Mucosa of gallbladder (tissue), 1 donor: Measurements from ENCODE around the gene FAM228B. TPM values are rescaled to one million over a fixed set of nuclear protein-coding genes. Genes with fewer than 3 reads are reported as not detected.
A peak's percentile ranks its signal among the peaks of the same experiment; 100 is the strongest.
"Not testable (repeated sequence)": the region's sequence is repeated elsewhere in the genome, so short reads cannot be mapped to it uniquely, and the experiment has no call there.

Source experiments
- DNase-seq: peaks from one replicate; pipeline ENCODE4 v3.0.0-alpha.2; 2020; ENCODE audit warnings: low spot score
- total RNA-seq: library from RNA; stranded (reverse); gene quantifications from one replicate; pipeline ENCODE4 v1.2.1, GENCODE V29; 2021
- donor health status: DM: no; HTN: no; CAD: no.

The FAM228B gene
- 23.2 TPM for total RNA-seq

DNA sequence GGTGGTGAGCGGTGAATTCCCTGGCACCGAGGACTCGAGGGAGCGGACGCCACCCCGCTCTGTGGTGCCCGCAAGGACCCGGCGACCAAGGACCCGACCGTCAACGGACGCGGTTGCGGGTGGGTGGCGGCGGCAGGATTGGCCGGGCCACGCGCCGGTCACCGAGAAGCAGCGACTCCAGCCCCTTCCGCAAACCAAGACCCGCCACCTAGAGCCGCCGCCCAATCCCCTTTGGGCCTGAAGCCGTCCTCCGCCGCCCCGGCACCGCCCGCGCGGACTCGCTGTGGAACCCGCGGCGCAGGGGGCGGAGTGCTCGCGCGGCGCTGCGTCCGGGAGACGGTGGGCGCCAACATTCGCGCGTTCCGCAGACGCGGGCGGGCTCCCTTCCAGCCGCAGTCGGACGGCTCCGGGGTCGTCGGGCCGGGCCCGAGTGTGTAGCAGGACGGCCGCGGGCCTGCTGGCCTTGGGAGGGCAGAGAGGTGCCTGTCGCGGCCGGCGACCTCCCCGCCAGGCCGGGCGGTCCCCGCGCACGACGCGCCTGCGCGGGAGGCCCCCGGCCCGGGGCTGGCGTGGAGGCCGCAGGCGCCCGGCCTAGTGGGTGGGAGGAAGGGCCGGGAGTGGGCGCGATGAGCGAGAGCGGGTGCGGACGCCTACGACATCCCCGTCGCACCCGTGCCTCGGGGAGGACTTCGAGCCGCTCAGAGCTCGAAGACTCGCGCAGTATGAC lies at the start of gene FAM228B, which contains the start of gene PFN4:
FAM228B (plus strand) TSS at position 275 of the 727 bp plus-strand sequence. CDS start 893 bp downstream, outside the sequence.
PFN4 (minus strand) TSS at position 140 of the 727 bp plus-strand sequence. CDS start 799 bp downstream, outside the sequence.
- peak; percentile 84 for DNase-seq

DNA sequence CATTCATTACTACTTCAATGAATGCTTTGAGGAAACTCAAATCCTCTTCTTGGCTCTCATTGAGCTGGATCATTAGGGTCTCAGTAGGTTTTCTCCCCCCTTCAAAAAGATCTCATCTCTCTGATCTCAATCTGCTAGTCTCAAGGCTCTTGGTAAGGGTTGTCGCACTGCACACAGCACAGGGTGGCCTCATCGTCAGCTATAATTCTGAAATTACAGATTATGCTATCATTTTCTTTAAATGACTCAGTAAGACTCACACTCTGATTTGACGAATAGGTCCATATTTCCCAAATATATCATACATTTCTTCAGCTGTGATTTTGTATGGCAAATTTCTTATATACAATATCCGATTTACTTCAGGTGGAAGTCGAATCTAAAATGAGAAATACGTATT lies 49.5 kb upstream of the FAM228B start:
- no peak for DNase-seq

DNA sequence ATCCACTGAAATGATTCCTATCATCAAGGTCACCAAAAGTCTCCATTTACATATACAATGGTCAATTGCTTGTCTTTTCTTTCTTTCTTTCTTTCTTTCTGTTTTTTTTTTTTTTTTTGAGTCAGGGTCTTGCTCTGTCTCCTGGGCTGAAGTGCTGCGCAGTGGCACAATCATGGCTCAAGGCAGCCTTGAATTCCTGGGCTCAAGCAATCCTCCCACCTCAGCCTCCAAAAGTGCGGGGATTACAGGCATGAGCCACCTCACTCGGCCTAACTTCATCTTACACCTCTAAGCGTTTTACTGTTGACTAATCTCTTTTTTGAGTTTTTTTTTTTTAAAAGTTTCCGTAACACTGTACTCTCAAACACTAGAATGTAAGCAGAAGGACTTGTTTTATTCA lies 48.0 kb upstream of the FAM228B start:
- no peak for DNase-seq

DNA sequence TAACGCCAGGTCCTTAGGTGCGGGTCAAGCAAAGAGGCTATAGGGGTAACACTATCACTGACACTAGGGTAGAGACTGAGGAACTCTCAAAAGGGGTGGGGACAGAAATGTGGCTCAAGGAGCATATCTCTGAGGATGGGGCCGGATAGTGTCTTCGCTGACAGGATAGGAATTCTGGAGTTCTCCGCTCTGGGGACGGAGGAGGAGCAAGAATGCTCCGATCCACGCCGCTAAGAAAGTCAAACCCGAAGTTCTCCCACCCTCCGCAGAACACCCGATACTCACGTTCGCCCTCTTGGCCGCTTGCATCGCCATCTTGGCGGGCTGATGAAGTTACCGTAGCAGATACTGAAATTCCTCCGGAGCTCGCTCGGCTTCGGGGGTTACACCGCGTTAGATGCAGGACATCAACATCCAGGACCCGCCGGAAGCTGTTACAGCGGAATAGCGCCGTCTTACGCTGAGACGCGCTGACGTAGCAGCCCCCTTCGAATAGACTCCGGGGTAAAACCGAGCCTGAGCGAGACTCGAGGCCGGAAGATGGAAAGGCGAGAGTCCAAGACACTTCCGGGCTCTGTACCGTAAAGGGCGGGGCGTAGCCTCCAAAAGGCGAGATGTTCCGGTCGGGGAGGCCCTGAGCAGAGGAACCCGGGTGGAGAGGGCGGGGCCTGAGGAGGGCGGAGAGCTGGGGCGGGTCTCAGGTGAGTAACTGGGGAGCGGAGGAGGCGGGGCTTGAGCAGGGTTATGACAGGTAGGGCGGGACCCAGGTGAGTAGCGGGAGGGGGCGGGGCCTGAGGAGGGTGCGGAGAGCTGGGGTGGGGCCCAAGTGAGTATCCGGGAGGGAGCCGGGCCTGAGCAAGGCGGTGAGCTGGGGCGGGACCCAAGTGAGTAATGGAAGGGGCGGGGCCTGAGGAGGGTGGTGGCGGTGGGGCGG lies 47.1 kb upstream of the FAM228B start, which contains the start of gene SF3B6:
SF3B6 (minus strand) TSS at position 412 of the 934 bp plus-strand sequence; CDS start at position 315, 97 bp downstream.
- peak; percentile 100 for DNase-seq

DNA sequence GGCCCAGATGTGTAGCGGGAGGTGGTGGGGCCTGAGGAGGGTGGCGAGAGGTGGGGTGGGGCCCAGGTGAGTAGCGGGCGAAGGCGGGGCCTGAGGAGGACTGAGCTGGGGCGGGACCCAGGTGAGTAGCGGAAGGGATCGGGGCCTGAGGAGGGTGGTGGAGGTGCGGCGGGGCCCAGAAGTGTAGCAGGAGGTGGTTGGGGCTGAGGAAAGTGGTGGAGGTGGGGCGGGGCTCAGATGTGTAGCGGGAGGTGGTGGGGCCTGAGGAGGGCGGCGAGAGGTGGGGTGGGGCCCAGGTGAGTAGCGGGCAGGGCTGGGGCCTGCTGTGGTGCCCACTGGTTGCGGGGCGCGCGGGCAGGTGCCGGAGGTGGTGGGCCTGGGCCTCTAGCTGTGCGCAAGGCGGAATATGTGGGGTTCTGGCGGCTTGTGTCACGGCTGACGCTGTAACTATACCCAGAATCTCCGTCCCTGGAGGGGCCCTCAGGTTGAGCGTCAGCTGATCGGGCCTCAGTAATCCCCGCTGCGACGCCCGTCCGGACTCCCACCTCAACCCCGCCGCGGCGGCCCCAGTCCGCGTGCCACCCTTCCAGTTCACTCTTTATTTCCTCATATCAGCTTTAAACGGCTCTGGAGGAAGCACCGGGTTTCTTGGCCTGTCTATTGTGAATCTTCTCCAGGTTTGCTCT lies 46.3 kb upstream of the FAM228B start:
- DNase-seq: no peak

- no peak for DNase-seq
Measured at GRCh38 chr2:24077535-24077877, 45.8 kb upstream of the FAM228B start.

DNA sequence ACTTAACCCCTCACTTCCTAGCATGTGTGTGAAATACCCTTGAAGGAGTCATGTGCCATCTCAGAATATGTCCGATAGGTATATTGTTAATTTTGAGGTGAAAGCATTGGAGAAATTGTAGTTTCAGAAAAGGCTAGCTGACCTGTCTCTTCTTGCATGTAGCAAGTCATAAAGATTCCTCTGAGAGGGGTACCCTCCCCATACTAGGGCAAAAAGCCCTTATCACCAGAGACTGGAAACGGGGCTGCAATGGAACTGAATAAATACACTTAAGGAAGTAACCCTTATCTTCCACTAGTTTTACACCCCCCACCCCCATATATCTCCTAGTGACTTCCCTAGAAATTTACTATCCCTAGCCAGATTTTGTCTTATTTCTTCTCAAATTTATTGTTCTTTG lies 45.4 kb upstream of the FAM228B start:
- DNase-seq: no peak

GRCh38 chr2:24080701-24081100 lies 42.6 kb upstream of the FAM228B start:
- DNase-seq: no peak

- no peak for DNase-seq
Measured at GRCh38 chr2:24082787-24083566, 40.3 kb upstream of the FAM228B start.

- peak; percentile 82 for DNase-seq
Measured at GRCh38 chr2:24083567-24084385, 39.5 kb upstream of the FAM228B start.

GRCh38 chr2:24084386-24085199 lies 38.7 kb upstream of the FAM228B start, which contains the start of gene TP53I3:
Gene TP53I3 (minus strand): TSS chr2:24084834. CDS start chr2:24084326, 508 bp downstream.
- DNase-seq: peak; percentile 89

DNA sequence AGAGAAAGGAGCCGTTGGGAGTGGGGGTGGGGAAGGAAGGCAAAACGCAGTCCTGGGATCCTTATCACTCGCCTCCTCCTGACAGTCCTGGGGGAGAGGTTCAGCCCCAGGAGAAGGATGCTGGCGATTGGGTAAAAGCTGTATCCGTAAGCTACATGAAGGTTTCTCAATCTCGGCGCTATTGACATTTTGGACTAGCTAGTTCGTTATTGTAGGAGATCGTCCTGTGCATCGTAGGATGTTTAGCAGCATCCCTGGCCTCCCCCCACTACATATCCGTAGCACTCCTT lies 38.1 kb upstream of the FAM228B start:
- no peak for DNase-seq

- no peak for DNase-seq
Measured at GRCh38 chr2:24086241-24086640, 37.0 kb upstream of the FAM228B start.

- DNase-seq: no peak
Measured at GRCh38 chr2:24087032-24087431, 36.2 kb upstream of the FAM228B start.

DNA sequence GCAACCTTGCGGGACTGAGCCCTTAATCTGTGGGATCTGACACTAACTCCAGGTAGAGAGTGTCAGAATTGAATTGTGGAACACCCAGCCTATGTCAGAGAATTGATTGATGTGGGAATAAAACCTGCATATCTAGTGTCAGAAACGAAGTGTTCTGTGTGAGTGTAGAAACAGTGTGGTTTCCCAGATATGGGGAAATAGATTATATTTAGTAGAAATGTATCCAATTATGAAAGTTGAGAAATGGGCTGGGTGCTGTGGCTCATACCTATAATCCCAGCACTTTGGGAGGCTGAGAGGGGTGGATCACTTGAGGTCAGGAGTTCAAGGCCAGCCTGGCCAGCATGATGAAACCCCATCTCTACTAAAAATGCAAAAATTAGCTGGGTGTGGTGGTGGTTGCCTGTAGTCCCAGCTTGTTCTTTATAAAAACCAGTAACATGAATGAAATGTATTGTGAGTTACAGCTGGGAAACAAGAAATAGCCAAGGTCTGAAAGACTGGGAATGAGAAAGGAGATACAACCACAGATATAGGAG lies 34.4 kb upstream of the FAM228B start:
- no peak for DNase-seq

DNA sequence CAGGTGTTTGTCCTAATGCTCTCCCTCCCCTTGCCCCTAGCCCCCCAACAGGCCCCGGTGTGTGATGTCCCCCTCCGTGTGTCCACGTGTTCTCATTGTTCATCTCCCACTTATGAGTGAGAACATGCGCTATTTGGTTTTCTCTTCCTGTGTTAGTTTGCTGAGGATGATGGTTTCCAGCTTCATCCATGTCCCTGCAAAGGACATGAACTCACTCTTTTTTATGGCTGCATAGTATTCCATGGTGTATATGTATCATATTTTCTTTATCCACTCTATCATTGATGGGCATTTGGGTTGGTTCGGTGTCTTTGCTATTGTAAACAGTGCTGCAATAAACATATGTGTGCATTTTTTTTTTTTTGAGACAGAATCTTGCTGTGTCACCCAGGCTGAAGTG lies 30.0 kb upstream of the FAM228B start:
- DNase-seq: not testable (repeated sequence)

GRCh38 chr2:24095171-24095677 lies 28.0 kb upstream of the FAM228B start:
- DNase-seq: not testable (repeated sequence)

GRCh38 chr2:24100732-24101131 lies 22.5 kb upstream of the FAM228B start:
- DNase-seq: not testable (repeated sequence)

GRCh38 chr2:24101992-24102391 lies 21.3 kb upstream of the FAM228B start:
- no peak for DNase-seq
